Kidney (tissue), 14 donors: ENCODE data around the gene SLC30A3. TPM values are rescaled to one million over a fixed set of nuclear protein-coding genes. Genes with fewer than 3 reads are reported as not detected.

Experiments
- DNase-seq, 5 donors: peaks; one replicate each; pipeline ENCODE4 v3.0.0-alpha.2; 2013 to 2020
- FAIRE-seq: peaks from 2 replicates; lab custom pipeline; 2012; peaks lifted over from hg19 to GRCh38; lab: Jason Lieb, UNC
- H3K27ac ChIP-seq, 2 donors: one replicate each; pipeline ENCODE4 v1.7.0; 2013; ENCODE audit warnings: low read depth in 2 of 2, low read length in 2 of 2, inconsistent platforms in 1 of 2
- H3K27me3 ChIP-seq: one replicate; pipeline ENCODE4 v1.7.1; 2013; ENCODE audit warnings: low read length, inconsistent platforms; ENCODE audit not compliant: control insufficient read depth, insufficient read depth
- H3K36me3 ChIP-seq, 3 donors: one replicate each; pipeline versions ENCODE4 v1.7.0 to v1.7.1; 2013; ENCODE audit warnings: low read length in 3 of 3, control low read depth in 1 of 3, inconsistent platforms in 1 of 3; ENCODE audit not compliant: insufficient read depth in 3 of 3, control insufficient read depth in 2 of 3
- H3K4me1 ChIP-seq, 3 donors: one replicate each; pipeline versions ENCODE4 v1.7.0 to v1.7.1; 2013; ENCODE audit warnings: low read length in 3 of 3, inconsistent platforms in 1 of 3, low read depth in 1 of 3; ENCODE audit not compliant: control insufficient read depth in 2 of 3, insufficient read depth in 2 of 3
- H3K4me3 ChIP-seq, 3 donors: one replicate each; pipeline versions ENCODE4 v1.7.0 to v1.8.1; 2013; ENCODE audit warnings: low read length in 3 of 3, control low read depth in 1 of 3, inconsistent platforms in 1 of 3
- H3K9ac ChIP-seq, 3 donors: one replicate each; pipeline versions ENCODE4 v1.7.0 to v1.7.1; 2013; ENCODE audit warnings: low read length in 3 of 3, control low read depth in 1 of 3, inconsistent platforms in 1 of 3
- H3K9me3 ChIP-seq, 3 donors: one replicate each; pipeline versions ENCODE4 v1.7.0 to v1.7.1; 2013; ENCODE audit warnings: low read length in 3 of 3, control low read depth in 1 of 3, inconsistent platforms in 1 of 3; ENCODE audit not compliant: control insufficient read depth in 2 of 3, insufficient read depth in 1 of 3
- CTCF ChIP-seq: IDR thresholded peaks from 3 replicates; pipeline ENCODE4 v1.5.1; 2012; ENCODE audit warnings: mild to moderate bottlenecking, moderate library complexity, borderline replicate concordance; ENCODE audit not compliant: insufficient read depth; ENCODE audit errors: extremely low read depth
- intact Hi-C: fragments of 100-400 bp; cut with DNase I; formaldehyde crosslinking; loops from one replicate; pipeline ENCODE4 v1.11.1; 2022
- polyA plus RNA-seq: library from polyadenylated mRNA; stranded (reverse); fragments of 350-450 nt; fragmentation: Illumina TruSeq; extraction: RNeasy Lipid Tissue Mini Kit (QIAGEN cat#74804); gene quantifications from one replicate; pipeline ENCODE4 v1.2.3, GENCODE V29; 2014; ENCODE audit warnings: low read depth, low replicate concordance; ENCODE audit not compliant: insufficient read depth
- total RNA-seq: library from RNA; stranded (reverse); fragmentation: NEBNext Ultra II Directional; extraction: Animal tissue kit (Norgen Biotek cat#: 25700); gene quantifications from one replicate; pipeline ENCODE4 v1.2.1, GENCODE V29; 2021
- donor health status: control.
- donor health status: control.
- donor health status: control.
- donor health status: control.
- donor health status: control.
- donor health status: DM: yes; HTN: yes; CAD: no.
- donor health status: Normal renal cell carcinoma (clear cell type).

Gene SLC30A3
- total and polyA plus RNA-seq, 2 donors from 2014 or later = 0.31 TPM; not detected in 1

- no peaks in the 10 kb centered on the region for H3K9me3 ChIP-seq
- no peak for TF ChIP-seq CTCF
These were observed 45.4 kb downstream of the SLC30A3 start, which contains the start of gene CAD for GRCh38 chr2:27217173-27218121. Gene CAD, plus strand, starts transcription at chr2:27217369. Its CDS starts 183 bp downstream, at chr2:27217552.

GRCh38 chr2:27216416-27217137, 46.3 kb downstream of the SLC30A3 start:
- Histone ChIP-seq H3K9ac (peak overlapping the region in 2 of 3 donors; percentile 6 to 28), H3K27me3 (no peaks in the 10 kb centered on the region), H3K36me3 (peaks cover 2 to 11% (median 4%) of the 10 kb centered on the region in 3 donors), H3K9me3 (no peaks in the 10 kb centered on the region), H3K27ac (peak overlapping the region in 1 of 2 donors; percentile 50), H3K4me3 (peak overlapping the region; percentile 43 to 79 (median 63)), H3K4me1 (peaks cover 5 to 7% (median 5%) of the 10 kb centered on the region in 3 donors)
- DNase-seq (no peak), FAIRE-seq (no peak)
- no peak for TF ChIP-seq CTCF
- intact Hi-C loops = no loop called here

More at GRCh38 chr2:27217173-27218121, 45.4 kb downstream of the SLC30A3 start, which contains the start of gene CAD:
- Histone ChIP-seq H3K27ac (peak within 1 kb of the TSS in 1 of 2 donors; percentile 50), H3K4me1 (peaks cover 5 to 7% (median 5%) of the 10 kb centered on the region in 3 donors), H3K4me3 (peak within 1 kb of the TSS; percentile 62 to 79 (median 66)), H3K27me3 (no peaks in the 10 kb centered on the region), H3K36me3 (peaks cover 4 to 17% (median 4%) of the 10 kb centered on the region in 3 donors), H3K9ac (peak within 1 kb of the TSS in 2 of 3 donors; percentile 52 to 65)
- DNase-seq (peak; percentile 86 to 95 (median 92)), FAIRE-seq (no peak)
- intact Hi-C loops = no loop called here

- FAIRE-seq = no peak
- Histone ChIP-seq H3K4me1 (peaks cover 5 to 11% (median 5%) of the 10 kb centered on the region in 3 donors), H3K36me3 (peaks cover 0 to 11% (median 0%) of the 10 kb centered on the region in 3 donors), H3K27me3 (no peaks in the 10 kb centered on the region), H3K27ac (no peak overlapping the region), H3K9ac (no peak overlapping the region), H3K9me3 (no peaks in the 10 kb centered on the region), H3K4me3 (no peak overlapping the region)
- no peak for TF ChIP-seq CTCF
- no peak for DNase-seq
- intact Hi-C loops = no loop called here
These were observed 47.9 kb downstream of the SLC30A3 start for GRCh38 chr2:27214941-27215340.
